NCI-H1092 (cell line): Measurements from ENCODE around the gene SPRY1.

Experiments
- DNase-seq: peaks from one replicate; lab custom pipeline; 2025; lab: John Stamatoyannopoulos, UW

SPRY1 gene

DNA sequence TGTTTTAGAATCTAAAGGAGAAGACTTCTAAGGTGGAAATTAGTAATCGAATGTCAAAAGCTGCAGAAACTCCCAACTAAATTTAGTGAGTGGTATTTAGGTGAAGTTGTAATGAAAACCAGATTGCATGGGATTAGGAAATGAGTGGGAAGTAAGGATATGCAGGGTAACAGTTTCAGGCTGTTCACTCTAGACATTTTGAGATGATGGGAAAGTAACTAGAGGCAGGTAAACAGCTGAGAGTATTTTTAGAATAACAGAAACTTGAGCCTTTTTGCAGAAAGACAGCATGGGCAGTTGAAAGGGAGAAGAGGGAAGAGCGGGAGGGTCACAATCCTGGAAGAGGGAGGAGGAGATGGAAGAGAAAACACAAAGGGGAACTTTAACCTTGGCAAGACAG is 12.7 kb downstream of the SPRY1 start:
- no peak for DNase-seq

DNA sequence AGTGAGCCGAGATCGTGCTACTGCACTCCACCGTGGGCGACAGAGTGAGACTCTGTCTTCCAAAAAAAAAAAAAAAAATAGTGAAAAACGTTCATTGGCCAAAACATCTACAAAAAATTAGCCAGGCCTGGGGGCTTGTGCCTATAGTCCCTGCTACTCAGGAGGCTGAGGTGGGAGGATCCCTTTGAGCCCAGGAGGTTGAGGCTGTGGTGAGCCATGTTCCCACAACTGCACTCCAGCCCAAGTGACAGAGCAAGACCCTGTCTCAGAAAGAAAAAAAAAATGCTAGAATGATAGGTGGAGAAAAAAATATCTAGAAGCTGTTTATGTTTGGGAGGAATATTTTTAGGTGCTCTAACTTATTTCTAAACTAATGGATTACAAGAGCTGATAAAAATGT is 14.9 kb downstream of the SPRY1 start:
- DNase-seq = no peak

DNA sequence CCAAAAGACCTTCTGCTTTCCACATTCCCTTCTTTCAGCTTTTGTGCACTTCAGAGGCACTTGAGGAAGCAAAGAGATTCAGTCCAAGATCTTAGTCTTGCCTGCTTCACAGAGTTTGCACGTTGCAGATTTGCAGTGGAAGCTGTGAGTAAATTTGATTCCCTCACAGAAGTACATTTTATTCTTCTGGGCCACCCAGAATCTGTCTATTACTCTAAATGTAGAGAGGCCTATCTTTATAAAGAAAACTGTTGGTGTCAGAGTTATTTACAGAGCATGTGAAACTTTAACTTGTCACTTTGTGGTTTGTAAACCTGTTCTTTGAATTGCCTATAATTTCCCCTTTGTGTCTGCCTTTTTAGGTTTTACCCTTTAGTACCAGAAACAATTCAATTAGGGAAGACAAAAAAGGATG is 15.5 kb downstream of the SPRY1 start:
- no peak for DNase-seq

DNA sequence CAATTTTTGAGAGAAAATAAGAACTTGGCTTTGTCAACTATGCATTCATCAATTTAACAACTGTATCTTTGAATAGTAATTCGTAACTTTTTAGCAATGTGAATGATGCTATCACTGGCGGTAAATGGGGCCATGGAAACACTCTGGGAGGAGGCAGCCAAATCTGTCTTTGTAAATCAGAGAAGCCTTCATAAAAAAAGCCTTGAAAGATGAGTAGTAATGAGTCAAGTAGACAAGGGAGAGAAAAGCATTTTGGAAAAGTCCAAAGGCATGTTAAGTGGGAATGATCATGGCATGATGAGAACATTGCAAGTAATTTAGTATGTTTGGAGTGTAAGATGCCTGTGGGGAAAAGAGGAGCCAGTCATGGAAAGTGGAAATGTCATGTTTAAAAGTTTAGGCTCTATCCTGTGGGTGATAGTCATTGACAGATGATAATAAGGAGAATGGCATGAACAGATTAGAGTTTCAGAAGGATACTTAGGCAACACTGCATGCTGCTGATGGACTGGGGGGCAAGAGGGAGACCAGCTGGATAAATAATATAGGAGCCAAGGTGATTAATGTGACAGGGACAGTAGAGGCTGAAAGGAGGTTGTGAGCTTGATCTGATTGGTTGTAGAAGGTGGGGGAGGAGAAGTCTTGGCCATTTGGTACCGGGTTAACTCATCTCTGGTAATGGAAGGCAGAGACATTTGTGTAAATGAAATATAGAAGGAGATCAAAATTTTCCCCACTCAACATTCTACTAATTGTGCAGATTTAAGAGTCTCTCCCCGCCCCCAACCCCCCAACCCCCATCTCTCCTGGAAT is 16.3 kb downstream of the SPRY1 start:
- no peak for DNase-seq

DNA sequence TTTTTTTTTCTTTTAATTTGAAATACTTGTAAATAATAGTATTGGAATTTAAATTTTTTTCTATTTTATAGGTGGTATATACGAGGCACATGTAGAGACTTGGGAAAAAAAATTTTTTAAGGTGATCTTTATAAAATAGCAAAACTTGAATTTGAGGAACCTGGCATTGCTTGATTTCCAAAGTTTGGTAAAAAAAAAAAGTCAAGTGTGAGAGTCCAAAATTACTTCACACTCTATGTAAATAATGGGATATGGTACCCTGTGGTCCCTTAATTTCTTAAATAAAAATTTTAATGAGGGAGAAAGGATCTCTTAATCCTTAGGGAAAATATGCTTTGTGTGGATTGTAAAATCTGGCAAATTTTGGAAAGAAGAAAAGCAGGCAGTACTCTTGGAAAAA is 19.0 kb downstream of the SPRY1 start:
- DNase-seq = no peak

DNA sequence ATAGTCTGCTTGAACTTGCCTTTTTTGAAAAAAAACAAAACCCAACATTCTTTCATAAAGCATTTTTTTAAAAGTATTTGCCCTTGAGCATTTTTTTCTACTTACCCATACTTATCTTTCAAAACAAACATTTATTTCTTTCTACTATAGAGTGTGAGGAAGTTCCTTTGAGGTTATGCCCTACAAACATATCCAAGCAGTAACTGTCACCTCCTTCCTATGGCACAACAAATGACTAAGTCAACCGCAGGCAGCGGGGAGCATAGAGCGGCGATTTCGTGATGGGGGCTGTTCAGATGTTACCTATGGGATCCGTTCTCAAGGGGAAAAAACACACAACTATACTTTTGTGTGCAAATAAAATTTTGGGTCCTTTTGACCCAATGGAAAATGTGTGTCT is 19.4 kb downstream of the SPRY1 start:
- no peak for DNase-seq

DNA sequence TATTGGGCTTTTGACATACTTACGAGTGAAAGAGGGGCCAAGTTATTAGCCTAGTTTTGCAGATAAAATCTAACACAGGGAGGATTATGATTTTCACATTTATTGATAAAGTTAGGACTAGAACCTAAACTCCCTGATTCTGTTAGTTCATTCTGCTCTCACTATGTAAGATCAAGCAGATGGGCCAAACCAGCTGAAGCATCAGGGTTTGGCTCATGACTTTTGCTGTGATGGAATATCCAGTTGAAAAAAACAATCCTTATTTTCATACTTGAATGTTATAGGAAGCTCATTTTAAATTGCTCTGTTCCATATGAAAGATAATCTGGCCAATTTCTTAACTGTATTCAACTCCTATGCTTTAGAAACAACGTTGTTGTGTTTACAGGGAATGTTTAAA is 21.2 kb downstream of the SPRY1 start:
- no peak for DNase-seq

DNA sequence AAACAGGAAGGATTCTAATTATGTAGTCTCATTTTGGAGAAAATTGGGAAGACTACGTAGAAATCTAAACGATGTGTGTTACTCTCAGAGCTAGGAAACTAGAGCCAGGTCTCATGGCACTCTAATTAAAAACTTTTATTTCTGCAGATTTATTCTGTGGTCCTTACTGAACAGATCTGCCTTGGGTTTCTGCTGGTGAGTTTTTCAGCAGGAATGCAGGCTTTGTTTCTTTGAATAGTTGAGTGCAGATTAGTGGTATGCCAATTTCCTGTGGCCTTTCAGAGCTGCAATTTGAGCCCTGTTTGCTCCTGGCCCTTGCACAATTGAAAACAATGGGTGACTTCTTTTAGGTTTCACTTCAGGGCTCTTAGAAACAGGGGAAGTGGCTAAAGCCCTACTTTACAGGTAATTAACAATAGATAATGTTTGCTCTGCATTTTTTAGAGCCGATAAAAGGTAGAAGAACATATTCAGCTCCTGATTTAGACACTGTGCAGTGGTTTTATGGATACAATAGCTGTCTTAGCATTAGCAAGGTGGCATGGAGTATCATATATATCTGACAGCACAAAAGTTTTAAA is 21.8 kb downstream of the SPRY1 start:
- peak; percentile 83 for DNase-seq

DNA sequence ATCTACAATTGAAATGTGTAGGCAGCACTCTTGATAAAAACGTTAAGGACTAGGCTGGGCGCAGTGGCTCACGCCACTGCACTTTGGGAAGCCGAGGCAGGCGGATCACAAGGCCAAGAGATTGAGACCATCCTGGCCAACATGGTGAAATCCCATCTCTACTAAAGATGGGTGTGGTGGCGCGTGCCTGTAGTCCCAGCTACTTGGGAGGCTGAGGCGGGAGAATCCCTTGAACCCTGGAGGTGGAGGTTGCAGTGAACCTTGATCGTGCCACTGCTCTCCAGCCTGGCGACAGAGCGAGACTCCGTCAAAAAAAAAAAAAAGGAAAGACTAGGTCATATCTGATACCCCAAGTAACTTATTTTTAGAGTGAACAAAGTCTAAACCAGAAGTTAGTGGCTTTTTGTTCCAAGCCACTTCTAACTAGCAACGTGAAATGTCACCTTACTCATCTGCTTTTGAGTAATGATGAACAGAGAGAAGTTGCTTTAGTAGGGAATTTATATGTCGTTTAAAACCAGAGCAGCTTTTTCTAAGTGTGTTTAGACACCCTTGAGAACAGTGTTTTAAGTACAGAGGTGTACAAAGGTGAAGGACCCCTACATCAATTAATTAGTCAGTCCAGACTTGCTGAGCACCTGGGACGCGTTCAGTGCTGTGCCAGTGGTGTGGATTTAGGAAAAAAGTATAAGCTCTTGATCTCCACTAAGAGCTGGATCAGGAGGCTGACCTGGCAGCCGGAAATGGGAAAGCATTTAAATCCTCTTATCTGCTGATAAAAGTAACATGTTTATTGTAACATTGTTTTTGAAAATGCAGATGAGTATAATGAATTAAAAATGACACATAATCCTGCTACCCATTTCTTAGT is 23.5 kb downstream of the SPRY1 start:
- no peak for DNase-seq

DNA sequence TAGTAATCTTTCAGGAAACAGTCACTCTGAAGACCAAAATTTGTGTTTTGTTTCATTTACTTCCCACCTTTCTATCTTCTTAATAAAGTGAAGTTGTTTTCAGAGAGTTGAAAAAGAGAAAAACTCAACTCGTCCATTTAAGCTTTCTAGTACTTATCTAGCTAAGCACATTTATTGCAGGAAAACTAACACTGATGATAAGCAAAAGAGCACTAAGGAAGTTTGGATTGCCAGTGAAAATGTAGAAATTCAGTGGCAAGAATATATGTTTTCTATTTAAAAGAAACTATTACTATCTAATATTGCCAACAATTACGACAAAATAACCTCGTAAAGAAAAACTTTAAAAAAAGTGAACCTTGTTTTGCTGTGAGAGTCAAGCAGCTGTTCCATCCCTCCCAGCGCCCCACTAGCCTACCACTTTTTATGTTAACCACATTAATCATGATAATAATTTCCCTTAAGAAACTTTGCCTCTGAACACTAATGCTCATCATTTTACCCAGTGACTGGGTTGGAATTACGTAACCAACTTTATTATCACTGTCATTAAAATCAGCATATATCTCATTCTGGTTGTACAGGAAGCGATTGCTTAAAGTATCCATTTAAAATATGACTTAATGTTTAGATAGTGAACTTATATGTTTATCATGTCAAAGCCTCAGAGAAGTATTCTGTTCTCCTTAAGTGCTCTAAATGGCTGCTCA is 24.8 kb downstream of the SPRY1 start:
- no peak for DNase-seq

DNA sequence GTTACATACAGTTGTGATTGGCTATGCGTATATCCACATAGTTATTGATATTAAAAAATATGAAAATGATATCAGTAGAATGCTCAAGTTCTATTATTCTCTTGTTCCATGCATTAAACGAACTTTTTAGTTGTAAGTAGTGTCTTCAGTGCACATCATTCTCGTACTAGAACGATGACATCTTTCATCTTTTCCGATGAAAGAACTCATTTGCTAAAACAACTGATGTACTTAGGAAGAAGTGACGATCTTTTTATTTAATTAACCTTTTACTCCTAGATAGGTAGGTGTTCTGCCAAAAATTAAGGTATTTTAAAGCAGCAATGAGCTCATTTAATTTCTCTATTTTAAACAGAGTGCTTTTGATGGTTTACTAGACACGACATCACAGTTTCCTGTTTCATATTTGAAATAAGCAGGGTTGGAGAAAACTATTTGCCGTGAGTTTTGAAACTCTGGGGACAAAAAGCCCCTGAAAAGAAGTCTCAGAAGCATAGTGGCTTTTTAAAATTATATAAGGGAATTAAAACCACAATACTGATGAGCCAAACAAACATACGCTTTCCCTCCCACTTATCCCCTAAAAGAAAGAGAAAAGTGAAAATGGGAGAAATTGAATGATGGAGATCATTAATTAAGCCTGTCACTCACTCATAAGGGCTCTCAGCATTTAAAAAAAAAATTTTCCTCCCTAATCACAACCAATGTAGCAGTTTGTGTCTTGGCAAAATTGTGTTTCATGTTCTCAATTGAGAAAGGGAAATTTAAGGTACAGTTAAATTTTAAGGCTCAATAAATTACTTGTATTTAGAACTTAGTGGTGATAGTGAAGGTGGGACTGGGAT is 25.6 kb downstream of the SPRY1 start:
- DNase-seq = no peak

DNA sequence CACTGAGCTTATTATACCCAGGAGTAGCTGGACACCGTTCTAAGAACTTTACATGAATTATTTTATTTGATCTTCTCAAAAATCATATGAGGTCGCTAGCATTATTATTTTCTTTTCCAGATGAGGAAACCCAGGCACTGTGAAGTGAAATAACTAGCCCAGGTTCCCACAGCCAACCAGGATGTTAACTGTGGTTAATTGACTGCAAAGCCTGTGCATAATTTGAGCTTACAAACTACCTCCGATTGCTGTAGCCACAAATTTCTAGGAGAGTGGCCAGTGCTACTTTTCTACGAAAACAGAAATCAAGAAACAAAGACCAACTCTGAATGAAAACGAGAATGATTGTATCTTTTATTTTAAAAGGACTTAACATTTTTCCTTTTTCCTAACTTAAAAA is 27.2 kb downstream of the SPRY1 start:
- DNase-seq = no peak

DNA sequence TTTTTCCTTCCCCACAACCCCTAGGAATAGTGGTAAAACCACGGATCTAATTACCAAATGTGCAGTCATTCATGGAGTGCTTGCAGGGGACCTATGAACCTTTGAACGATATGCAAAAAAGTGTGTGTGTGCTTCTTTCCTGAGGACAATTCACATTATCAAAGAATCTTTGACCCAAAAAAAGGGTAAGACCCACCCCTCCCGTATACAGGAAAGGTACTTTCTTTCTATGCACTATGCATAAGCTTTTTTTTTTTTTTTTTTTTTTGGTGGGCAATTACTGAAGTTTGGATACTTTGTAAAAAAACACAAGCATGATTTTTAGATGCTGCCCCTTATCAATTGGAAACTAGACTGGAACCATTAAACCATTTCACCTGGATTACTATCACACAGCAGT is 31.4 kb downstream of the SPRY1 start:
- DNase-seq = no peak

DNA sequence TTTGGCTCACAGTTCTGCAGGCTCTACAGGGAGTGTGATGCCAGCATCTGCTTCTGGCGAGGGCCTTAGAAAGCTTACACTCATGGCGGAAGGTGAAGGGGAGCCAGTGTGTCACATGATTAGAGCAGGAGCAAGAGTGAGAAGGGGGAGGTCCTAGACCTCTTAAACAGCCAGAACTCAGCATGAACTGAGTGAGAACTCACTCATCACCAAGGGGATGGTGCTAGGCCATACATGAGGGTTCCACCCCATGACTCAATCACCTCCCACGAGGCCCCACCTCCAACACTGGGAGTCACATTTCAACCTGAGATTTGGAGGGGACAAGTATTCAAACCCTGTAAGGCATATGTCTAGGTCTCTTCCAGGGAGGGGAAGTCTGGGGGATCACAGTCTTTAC is 33.4 kb downstream of the SPRY1 start:
- DNase-seq = no peak

DNA sequence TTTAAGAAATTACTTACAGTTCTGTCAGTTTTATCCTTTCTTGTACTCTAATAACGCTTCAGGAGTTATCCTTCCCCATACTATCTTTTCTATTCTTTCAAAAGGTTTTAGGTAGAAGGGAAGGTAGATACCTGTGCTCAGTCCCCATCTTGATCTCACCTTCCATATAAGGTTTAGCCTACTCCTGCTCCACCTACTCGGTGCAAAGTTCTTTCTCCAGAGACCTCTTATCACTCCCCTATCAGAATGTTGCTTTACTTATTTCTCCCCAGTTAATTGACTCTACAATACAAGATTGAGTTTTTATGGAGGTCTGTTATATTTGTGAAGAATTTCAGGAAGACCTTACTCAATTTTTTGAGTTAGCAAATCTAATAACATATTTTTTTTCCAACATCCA is 33.9 kb downstream of the SPRY1 start:
- no peak for DNase-seq

DNA sequence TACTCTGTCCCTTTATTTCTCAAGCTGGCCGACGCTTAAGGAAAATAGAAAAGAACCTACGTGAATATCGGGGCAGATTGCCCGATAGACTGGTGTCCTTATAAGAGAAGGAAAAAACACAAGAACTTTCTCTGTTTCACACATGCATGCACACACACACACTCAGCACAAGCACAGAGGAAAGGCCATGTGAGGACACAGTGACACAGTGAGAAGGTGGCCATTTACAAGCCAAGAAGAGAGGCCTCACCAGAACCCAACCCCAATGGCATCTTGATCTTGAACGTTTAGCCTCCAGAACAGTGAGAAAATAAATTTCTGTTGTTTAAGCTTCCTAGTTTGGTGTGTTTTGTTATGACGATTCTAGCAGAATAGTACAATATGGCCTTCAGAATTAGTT is 37.0 kb downstream of the SPRY1 start:
- no peak for DNase-seq

DNA sequence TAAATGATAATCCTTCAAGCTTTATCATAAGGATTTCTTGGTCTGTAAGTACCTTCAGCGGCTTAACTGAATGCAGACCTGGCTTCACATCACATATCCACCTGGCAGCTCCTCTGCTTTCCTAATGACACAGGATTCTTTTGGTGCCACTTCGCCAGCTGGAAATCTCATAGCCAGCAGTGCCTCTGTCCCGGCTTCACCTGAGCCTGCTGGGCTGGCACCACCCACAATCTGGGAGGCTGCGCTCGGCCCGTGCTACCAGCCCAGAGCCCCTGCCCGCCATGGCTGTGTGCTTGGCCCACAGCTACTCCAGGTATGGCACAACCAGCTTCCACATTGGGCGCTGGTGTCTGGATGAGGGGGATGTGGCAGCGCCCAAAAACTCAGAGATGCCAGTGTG is 37.4 kb downstream of the SPRY1 start:
- DNase-seq = no peak

DNA sequence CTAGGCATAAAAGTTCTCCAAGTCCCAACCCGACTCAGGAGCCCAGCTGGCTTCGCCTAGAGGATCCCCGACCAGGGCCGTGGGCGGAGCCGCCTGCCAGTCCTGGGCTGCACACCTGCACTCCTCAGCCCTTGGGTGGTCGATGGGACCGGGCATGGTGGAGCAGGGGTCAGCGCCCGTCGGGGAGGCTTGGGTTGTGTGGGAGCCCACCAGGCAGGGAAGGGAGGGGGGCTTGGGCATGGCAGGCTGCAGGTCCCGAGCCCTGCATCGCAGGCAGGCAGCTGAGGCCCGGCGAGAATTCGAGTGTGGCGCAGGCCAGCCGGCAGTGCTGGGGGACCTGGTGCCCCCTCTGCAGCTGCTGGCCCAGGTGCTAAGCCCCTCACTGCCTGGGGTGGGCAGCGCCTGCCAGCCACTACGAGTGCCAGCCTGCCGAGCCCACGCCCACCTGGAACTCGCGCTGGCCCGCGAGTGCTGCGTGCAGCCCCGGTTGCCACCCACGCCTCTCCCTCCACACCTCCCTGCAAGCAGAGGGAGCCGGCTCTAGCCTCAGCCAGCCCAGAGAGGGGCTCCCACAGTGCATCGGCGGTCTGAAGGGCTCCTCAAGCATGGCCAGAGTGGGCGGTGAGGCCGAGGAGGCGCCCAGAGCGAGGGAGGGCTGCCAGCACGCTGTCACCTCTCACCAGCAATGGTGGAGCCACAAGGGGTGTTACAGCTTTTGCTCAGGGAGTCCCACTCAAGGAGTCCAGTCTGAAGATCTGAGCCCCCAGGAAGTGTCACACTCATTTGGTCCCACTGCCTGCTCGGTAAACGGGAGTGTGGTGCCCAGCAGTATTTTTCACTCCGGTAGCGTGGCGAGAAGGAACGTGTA is 38.9 kb downstream of the SPRY1 start:
- DNase-seq = no peak

DNA sequence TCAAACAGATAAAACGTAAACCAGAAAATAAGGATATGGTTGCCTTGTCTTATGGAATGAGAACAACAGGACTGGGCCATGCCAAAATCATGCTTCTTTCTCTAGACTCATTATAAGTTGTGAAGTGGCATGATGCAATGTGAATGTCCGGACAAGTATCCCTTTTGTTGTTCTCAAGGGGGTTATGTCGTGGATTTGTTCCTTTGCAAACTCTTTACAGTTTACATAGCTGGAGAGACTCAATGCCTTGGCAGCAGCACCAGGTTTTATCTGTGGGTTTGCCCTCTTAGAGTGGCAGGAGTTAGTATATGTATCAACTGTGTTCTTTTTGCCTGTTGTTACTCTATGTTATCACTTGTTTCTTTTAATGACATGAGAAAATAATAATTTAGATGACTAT is 41.4 kb downstream of the SPRY1 start:
- no peak for DNase-seq
